NCI-H460 (cell line): ENCODE data around the gene SEMA3D. TPM values are rescaled to one million over a fixed set of nuclear protein-coding genes. Genes with fewer than 3 reads are reported as not detected.

Source experiments
- DNase-seq: peaks from one replicate; pipeline ENCODE4 v3.0.0-alpha.2; 2016; ENCODE audit warnings: low read depth; ENCODE audit errors: extremely low read depth
- total RNA-seq: library from RNA; depleted of rRNA; stranded (reverse); fragments of >200 nt; shearing (Covaris generic); gene quantifications from 2 replicates; pipeline ENCODE4 v1.2.3, GENCODE V29; 2014

Gene SEMA3D
- total RNA-seq, 1 experiment from 2014 or later: 72.1 TPM

DNA sequence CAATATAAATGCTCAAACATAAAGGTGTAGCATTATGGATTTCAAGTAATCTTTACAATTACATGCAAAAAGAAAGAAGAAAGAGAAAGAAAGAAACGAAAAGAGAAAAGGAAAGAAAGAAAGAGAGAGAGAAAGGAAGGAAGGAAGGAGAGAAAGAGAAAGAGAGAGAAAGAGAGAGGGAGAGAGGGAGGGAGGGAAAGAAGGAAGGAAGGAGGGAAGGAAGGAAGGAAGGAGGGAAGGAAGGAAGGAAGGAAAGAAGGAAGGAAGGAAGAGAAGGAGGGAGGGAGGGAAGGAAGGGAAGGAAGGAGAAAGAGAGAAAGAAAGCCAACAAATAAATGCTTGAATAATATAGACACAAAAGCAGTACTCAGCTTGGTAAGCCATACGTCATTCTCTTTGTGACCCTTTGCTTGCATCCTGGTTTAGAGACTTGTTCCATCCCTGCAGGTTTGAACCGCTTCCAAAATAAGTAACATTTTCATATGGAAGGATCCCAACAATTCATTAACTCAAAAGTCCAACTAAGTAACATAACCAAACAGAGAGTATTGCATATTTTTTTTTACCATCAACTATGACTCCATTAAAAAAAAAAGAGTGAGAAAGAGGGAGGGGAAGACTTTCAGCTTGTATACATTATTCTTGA is 95.8 kb downstream of the SEMA3D start:
- DNase-seq: no peak

GRCh38 chr7:85090143-85090542 is 96.7 kb downstream of the SEMA3D start:
- no peak for DNase-seq

- no peak for DNase-seq
These were observed 105.0 kb downstream of the SEMA3D start for GRCh38 chr7:85081846-85082245.

- no peak for DNase-seq
These were observed 105.5 kb downstream of the SEMA3D start for GRCh38 chr7:85081392-85081791.

DNA sequence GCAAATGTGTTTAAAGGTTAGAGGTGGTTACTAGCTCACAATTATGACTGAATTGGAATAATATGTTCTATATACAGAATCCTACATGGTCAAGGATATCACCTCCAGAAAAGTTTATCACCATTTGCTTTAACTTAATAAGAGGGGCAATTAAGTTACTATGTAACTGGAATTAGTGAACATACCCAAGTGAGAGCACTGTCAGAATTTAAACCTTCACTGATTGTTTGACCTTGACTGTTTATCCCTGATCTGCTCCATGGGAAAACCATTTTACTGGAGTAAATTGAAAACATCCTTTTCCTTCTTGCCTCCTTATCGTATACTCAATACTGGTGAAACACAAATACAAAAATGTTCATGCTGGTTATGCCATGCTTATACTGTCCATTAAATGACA is 107.4 kb downstream of the SEMA3D start:
- DNase-seq: no peak

GRCh38 chr7:85078181-85078580 is 108.7 kb downstream of the SEMA3D start:
- no peak for DNase-seq

DNA sequence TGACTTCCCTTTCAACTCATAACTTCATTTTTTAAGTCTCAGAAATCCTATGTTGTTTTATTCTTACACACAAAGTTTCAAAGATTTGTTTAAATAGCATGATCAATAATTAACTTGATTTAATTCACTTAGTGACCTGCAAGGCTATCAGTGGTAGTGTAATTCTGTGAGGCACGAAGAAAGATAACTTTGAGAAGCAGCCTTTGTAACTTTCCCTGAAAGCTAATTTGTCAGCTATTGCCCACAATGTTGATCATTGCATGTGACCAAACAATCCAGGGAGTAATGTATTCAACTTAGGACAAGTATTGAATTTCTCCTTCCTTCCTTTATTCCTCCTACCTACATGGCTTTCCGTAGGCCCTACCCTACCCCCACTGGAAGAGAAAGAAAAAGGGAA is 111.0 kb downstream of the SEMA3D start:
- DNase-seq: no peak

DNA sequence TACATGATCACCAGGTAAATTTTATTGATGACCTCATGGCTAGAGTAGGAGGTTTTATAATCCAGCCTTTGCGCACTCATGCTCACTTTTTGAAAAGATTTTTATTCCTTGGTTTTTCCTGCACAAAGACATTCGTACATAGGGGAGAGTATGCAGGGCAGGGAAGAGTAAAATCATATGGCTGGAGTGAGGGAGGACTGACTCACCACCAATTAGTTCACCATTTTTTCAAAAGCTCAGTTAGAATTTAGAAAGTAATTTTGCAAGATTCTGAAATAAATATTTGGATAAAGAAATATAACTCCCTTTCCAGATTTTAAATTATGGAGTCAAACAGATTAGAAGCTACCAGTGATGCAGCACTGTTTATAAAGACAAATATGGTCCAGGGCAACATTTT is 111.9 kb downstream of the SEMA3D start:
- no peak for DNase-seq

DNA sequence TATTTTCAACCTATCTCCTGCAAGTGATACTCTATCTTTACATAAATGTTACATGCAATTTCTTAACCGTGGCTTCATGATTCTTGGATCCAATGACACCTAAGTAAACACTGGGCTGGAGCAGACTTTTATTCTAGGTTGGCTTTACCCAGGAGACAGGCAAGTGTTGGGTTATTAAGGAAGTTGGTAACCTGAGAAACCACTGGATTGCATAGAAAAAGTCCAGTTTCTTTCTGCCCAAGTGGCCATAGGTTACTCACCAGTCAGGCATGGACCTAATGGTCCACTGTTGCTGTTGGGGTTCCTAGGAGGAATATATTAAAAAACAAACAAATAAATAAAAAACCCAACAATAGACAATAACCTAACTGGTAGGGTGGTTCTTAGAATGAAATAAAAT is 112.8 kb downstream of the SEMA3D start:
- no peak for DNase-seq

GRCh38 chr7:85070967-85071628 is 115.8 kb downstream of the SEMA3D start:
- DNase-seq: no peak

DNA sequence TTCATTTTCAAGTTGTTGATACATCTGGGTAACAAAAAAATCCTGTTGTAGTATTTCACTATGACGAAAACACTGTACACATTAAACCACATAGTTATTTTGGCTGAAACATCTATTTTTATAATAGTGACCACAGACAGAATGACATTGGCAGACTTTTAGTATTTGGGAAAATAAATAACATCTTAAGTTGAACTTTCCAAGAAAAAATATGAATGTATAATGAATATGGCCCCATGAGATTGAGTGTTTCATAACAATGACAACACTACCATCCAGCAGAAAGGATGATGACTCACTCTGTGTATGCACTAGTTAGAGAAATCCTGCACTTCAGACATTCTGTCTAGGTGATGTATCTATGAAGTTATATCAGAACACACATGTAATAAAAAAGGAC is 118.1 kb downstream of the SEMA3D start:
- DNase-seq: peak; percentile 16

- DNase-seq: no peak
These were observed 119.5 kb downstream of the SEMA3D start for GRCh38 chr7:85067371-85067770.

GRCh38 chr7:85065888-85066485 is 120.9 kb downstream of the SEMA3D start:
- no peak for DNase-seq

DNA sequence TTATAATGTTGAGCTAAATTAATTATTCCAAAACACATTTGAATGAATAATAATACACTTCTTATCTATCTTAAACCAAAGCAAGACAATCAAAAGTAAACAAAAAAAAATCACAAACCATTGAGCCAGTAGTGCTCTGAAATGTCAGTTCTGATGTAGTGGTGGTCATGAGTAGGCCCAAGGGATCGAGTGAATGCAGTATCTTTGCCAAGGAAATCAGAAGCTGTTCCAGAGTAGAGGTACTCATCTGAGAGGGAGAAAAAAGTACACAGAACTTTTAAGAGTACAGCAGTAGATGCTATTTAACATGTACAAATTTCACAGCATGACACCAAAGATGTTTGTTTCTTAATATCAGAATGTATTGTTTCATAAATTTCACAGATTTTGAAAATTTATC is 121.5 kb downstream of the SEMA3D start:
- peak; percentile 11 for DNase-seq

DNA sequence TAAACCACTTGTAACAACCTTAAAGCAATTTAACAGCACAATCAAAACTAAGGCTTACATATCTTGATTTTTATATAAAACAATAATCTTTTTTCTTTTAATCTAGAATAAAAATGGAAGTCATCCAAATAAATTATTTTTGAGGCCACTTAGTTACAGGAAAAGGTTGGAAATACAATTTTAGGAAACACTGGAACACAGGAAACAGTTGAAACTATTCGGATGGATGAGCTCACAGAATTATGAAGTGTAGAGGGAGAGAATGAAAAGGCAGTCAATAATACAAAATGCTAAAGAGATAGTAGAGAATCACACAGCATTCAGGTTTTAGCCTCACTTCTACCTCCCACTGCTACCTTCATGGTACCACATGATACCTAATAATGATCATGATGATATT is 124.2 kb downstream of the SEMA3D start:
- no peak for DNase-seq

DNA sequence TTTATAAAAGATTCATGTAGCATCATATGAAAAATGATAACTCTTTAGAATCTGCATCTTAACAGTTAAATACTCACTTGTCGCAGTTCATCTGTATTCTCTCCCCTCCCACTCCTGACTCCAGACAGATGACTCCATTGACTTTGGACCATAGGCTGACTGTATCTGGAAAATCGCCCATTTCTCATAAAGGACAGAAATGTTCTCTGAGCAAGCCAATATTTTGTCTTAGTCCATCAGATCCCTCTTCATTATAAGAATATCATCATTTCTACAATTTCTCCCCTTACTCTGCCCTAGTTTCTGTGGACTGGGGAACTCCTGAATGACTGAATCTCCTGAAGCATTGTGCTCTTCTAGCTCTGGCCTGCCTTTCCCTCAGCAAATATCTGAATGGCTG is 125.4 kb downstream of the SEMA3D start:
- no peak for DNase-seq

DNA sequence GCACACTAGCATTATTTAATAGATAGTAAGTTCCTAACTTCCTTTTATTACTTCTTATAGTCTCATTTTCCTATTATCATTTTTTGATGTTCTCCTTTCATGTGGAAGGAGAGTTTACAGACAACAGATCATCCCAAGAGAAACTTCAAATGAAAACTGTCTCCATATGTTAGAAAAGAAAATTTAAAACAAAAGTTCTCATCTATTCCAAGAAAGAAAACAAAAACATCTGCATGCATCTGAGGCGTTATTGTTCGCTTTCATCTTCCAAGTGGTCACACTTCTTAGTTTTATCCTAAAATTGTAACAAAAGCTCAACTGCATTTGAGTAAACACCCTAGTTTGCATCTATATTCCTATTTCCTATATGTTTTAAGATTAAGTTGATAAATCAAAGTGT is 126.2 kb downstream of the SEMA3D start:
- DNase-seq: no peak

- DNase-seq: no peak
These were observed 130.9 kb downstream of the SEMA3D start for GRCh38 chr7:85055906-85056305.

- DNase-seq: no peak
These were observed 131.7 kb downstream of the SEMA3D start for GRCh38 chr7:85055196-85055595.

- DNase-seq: no peak
These were observed 132.6 kb downstream of the SEMA3D start for GRCh38 chr7:85054306-85054705.

DNA sequence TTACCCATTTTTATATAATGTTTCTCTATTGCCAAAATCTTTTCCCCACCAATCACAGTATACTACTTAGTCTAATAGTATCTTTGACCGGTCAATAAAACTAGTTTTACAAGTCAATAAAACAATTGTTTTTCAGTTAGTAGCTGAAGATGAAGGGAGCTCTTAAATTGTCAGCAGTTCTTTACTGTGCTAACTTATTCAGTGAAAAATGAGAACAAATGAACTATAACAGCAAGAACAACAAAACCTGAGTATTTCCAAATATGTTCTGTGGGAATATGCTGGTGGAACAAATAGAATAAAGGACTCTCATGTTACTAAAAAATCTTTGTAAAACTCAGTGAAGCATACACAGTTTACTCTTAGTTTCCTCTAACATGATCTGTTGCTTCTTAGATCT is 134.0 kb downstream of the SEMA3D start:
- no peak for DNase-seq

- DNase-seq: no peak
These were observed 134.7 kb downstream of the SEMA3D start for GRCh38 chr7:85052056-85052737.
